K562 (cell line): ENCODE data around the gene GPD1L. TPM values are rescaled to one million over a fixed set of nuclear protein-coding genes. Genes with fewer than 3 reads are reported as not detected.

ENCODE experiments used
- ATAC-seq: fragments of 200-7000 bp; cut with Tn5 transposase; 3 replicates; pipeline ENCODE4 v1.9.1; 2020; ENCODE audit warnings: moderate library complexity
- BruUV-seq: library from RNA; stranded (reverse); fragments of 400-500 nt; replicated peaks from 2 replicates; lab custom pipeline; 2021; lab: Mats Ljungman, UMichigan
- CTCF ChIA-PET: fragments of 300-600 bp; formaldehyde crosslinking; extraction: SDS; loops from one replicate; lab custom pipeline; 2021; ENCODE audit warnings: low intra/inter-chr PET ratio; lab: Yijun Ruan, JAX
- POLR2A ChIA-PET: fragments of 300-600, 350-650 bp; sonication (Branson Sonifier 250); formaldehyde crosslinking; extraction: SDS; loops from one replicate; lab custom pipeline; 2021; ENCODE audit warnings: antibody characterized with exemption, inconsistent platforms; lab: Yijun Ruan, JAX
- DNase-seq, 4 experiments: peaks; one replicate each; pipeline versions ENCODE4 v3.0.0 to v3.0.0-alpha.2; 2011 to 2018; ENCODE audit warnings: low spot score in 3 of 4, mixed read lengths in 3 of 4; ENCODE audit errors: extremely low read depth in 1 of 4
- FAIRE-seq: peaks from 2 replicates; lab custom pipeline; 2011; peaks lifted over from hg19 to GRCh38; lab: Jason Lieb, UNC
- H2AFZ ChIP-seq: 2 replicates; pipeline ENCODE4 v1.6.0; 2011; ENCODE audit warnings: low read depth, low read length, control low read depth, inconsistent platforms
- H3K27ac ChIP-seq: fragments of 200-600 bp; 3 replicates; pipeline ENCODE4 v1.8.0; 2011; ENCODE audit warnings: low read depth, mild to moderate bottlenecking, control low read depth, inconsistent platforms, low read length, moderate library complexity, mixed read lengths; ENCODE audit errors: extremely low read depth
- H3K27me3 ChIP-seq, 2 experiments: fragments of 300-600 bp in 1 of 2; 2 replicates in 1 of 2; 3 replicates in 1 of 2; pipeline versions ENCODE4 v1.6.0 to v1.8.0; 2011; ENCODE audit warnings: inconsistent platforms in 2 of 2, low read length in 2 of 2, mild to moderate bottlenecking in 1 of 2, mixed read lengths in 1 of 2, moderate library complexity in 1 of 2; ENCODE audit not compliant: control insufficient read depth in 2 of 2, insufficient read depth in 2 of 2
- H3K36me3 ChIP-seq: fragments of 300-600 bp; 3 replicates; pipeline ENCODE4 v1.8.0; 2011; ENCODE audit warnings: mild to moderate bottlenecking, low read length, inconsistent platforms; ENCODE audit not compliant: control insufficient read depth, insufficient read depth
- H3K4me1 ChIP-seq, 2 experiments: fragments of 200-600 bp in 1 of 2; replicated peaks in 1 of 2; 2 replicates in 1 of 2; 3 replicates in 1 of 2; pipeline versions ENCODE4 v1.5.1 to v1.8.0; 2011; ENCODE audit warnings: inconsistent platforms in 2 of 2, low read length in 2 of 2, mild to moderate bottlenecking in 1 of 2, mixed read lengths in 1 of 2, moderate library complexity in 1 of 2; ENCODE audit not compliant: control insufficient read depth in 2 of 2, insufficient read depth in 2 of 2
- H3K4me2 ChIP-seq: 2 replicates; pipeline ENCODE4 v1.6.1; 2011; ENCODE audit warnings: low read length, control low read depth, inconsistent platforms, mixed read lengths; ENCODE audit not compliant: insufficient read depth
- H3K4me3 ChIP-seq: fragments of 200-600 bp; sonication (generic), shearing (Covaris generic); 2 replicates; pipeline ENCODE4 v1.5.1; 2016; ENCODE audit warnings: control low read depth, inconsistent platforms
- H3K79me2 ChIP-seq: fragments of 200-600 bp; 3 replicates; pipeline ENCODE4 v1.8.0; 2011; ENCODE audit warnings: low read length, inconsistent platforms; ENCODE audit not compliant: control insufficient read depth, insufficient read depth
- H3K9ac ChIP-seq, 2 experiments: 2 replicates each; pipeline versions ENCODE4 v1.6.0 to v1.6.1; 2011; ENCODE audit warnings: low read depth in 2 of 2, low read length in 2 of 2, control low read depth in 1 of 2, inconsistent platforms in 1 of 2, mild to moderate bottlenecking in 1 of 2, mixed read lengths in 1 of 2; ENCODE audit not compliant: insufficient read depth in 1 of 2
- H3K9me1 ChIP-seq: one replicate; pipeline ENCODE4 v1.6.0; 2011; ENCODE audit warnings: inconsistent platforms, mild to moderate bottlenecking, low read length, moderate library complexity; ENCODE audit not compliant: control insufficient read depth, insufficient read depth
- H3K9me3 ChIP-seq: replicated peaks from 2 replicates; pipeline ENCODE4 v1.5.1; 2011; ENCODE audit warnings: low read depth, low read length, inconsistent platforms; ENCODE audit not compliant: control insufficient read depth, insufficient read depth
- H4K20me1 ChIP-seq: replicated peaks from 2 replicates; pipeline ENCODE4 v1.6.1; 2011; ENCODE audit warnings: low read length, inconsistent platforms, mixed read lengths; ENCODE audit not compliant: control insufficient read depth, insufficient read depth
- ERF ChIP-seq: fragments of 450-650 bp; formaldehyde crosslinking; IDR thresholded peaks from 2 replicates; pipeline ENCODE4 v1.4.0; 2020; ENCODE audit warnings: mild to moderate bottlenecking, mixed read lengths
- MXD1 ChIP-seq: fragments of 250-450 bp; sonication (Bioruptor Pico); IDR thresholded peaks from 2 replicates; pipeline ENCODE4 v1.8.0; 2021; ENCODE audit warnings: borderline replicate concordance, mild to moderate bottlenecking, moderate library complexity; ENCODE audit not compliant: poor library complexity, severe bottlenecking
- MXI1 ChIP-seq: IDR thresholded peaks from 2 replicates; pipeline ENCODE4 v1.6.1; 2011; ENCODE audit warnings: low read depth, mild to moderate bottlenecking, improper control_type of control experiment, low read length
- PML ChIP-seq: IDR thresholded peaks from 2 replicates; pipeline ENCODE4 v1.6.1; 2012; ENCODE audit warnings: low read length, inconsistent platforms
- PRDM10 ChIP-seq: fragments of 450-650 bp; IDR thresholded peaks from 2 replicates; pipeline ENCODE4 v1.6.1; 2018; ENCODE audit not compliant: partially characterized antibody
- RCOR1 ChIP-seq, 2 experiments: IDR thresholded peaks; 2 replicates each; pipeline ENCODE4 v1.6.1; 2012; ENCODE audit warnings: low read depth in 2 of 2, low read length in 2 of 2, borderline replicate concordance in 1 of 2, improper control_type of control experiment in 1 of 2
- TAF7 ChIP-seq: fragments of 450-650 bp; IDR thresholded peaks from 2 replicates; pipeline ENCODE4 v1.6.1; 2016; ENCODE audit warnings: missing genetic modification characterization, missing compliant biosample characterization
- ZNF408 ChIP-seq: fragments of 250-450 bp; sonication (Bioruptor Pico); IDR thresholded peaks from 2 replicates; pipeline ENCODE4 v1.4.0; 2020; ENCODE audit warnings: low read depth, mild to moderate bottlenecking, moderate library complexity
- ZNF707 ChIP-seq: fragments of 250-450 bp; sonication (Bioruptor Pico); conservative IDR thresholded peaks from 2 replicates; pipeline ENCODE4 v1.8.0; 2022; ENCODE audit warnings: inconsistent platforms, mild to moderate bottlenecking, moderate library complexity
- ZSCAN32 ChIP-seq: fragments of 450-650 bp; formaldehyde crosslinking; IDR thresholded peaks from 2 replicates; pipeline ENCODE4 v1.4.0; 2020; ENCODE audit warnings: mild to moderate bottlenecking, moderate library complexity
- WGBS: fragments of 100-300 bp; shearing (Covaris generic); methylation state at CpG from one replicate; pipeline ENCODE4 v1.1.6; 2016; ENCODE audit warnings: low coverage, mixed read lengths; ENCODE audit not compliant: insufficient coverage; ENCODE audit errors: missing lambda C conversion rate; 5-methylcytosine and 5-hydroxymethylcytosine counted together
- in situ Hi-C: fragments of 300-500 bp; cut with MboI; formaldehyde crosslinking; loops from 4 replicates; pipeline ENCODE4 v1.15.0; 2018; ENCODE audit warnings: inconsistent platforms, mixed read lengths
- intact Hi-C: fragments of 100-400 bp; cut with micrococcal nuclease; formaldehyde crosslinking; loops from 2 replicates; pipeline ENCODE4 v1.14.2; 2022
- polyA plus RNA-seq, 8 experiments: library from polyadenylated mRNA; depleted of rRNA in 4 of 8; stranded (reverse) in 5 of 8; unstranded in 3 of 8; fragments of >200 nt; fragmentation: Nextera tagmentation in 2 of 8; fragmentation: Illumina TruSeq in 1 of 8; extraction: Ambion mirVana in 2 of 8; extraction: Trizol in 1 of 8; gene quantifications; 2 replicates each; pipeline versions ENCODE4 v1.2.1 to v1.2.3, GENCODE V29; 2011 to 2014; ENCODE audit warnings: inconsistent platforms in 1 of 8, missing spikeins in 1 of 8
- total RNA-seq, 7 experiments: library from RNA; depleted of rRNA in 6 of 7; stranded (reverse); fragments of >200 nt in 6 of 7; fragmentation: Illumina TruSeq in 2 of 7; extraction: Trizol in 2 of 7; gene quantifications; 2 replicates each; pipeline versions ENCODE4 v1.2.1 to v1.2.3, GENCODE V29; 2011 to 2021; ENCODE audit warnings: low replicate concordance in 1 of 7

Gene GPD1L
- total and polyA plus RNA-seq, 9 of the 15 experiments (the other 6 are each of a cell fraction or from before 2014, with no cell fraction given) = 1.6 to 17.3 (median 12.3) TPM

- no peak for ATAC-seq
- POLR2A ChIA-PET = interaction anchor here (1.1 kb wide), 1 partner anchor 12 kb away, joined by 3 read pairs; no protein-coding TSS in a partner anchor
- Histone ChIP-seq H3K9me3 (no peaks in the 10 kb centered on the region), H3K4me1 (no peaks in the 10 kb centered on the region), H3K9me1 (no peaks in the 10 kb centered on the region), H3K4me3 (no peak overlapping the region), H3K27ac (no peak overlapping the region), H2AFZ (no peak overlapping the region), H3K36me3 (no peaks in the 10 kb centered on the region), H3K27me3 (0 out of 5 replicates have a peak, but pooled peaks cover 0 to 4% of the 10 kb centered on the region in 2 experiments), H3K79me2 (no peaks in the 10 kb centered on the region), H3K9ac (no peak overlapping the region), H3K4me2 (no peak overlapping the region), H4K20me1 (peaks cover 4% of the 10 kb centered on the region)
- intact Hi-C loops (no loop called here), in situ Hi-C loops (no loop called here)
- TF ChIP-seq ZNF707 (CRISPR knock-in tag) (no peak), ERF (CRISPR knock-in tag) (no peak), ZSCAN32 (CRISPR knock-in tag) (no peak), MXI1 (no peak)
- CTCF ChIA-PET = no interaction called here
- no TSS peak for BruUV-seq
- 46% methylated on average over 2 of the region's 2 CpGs for WGBS
- FAIRE-seq = no peak
- no peak for DNase-seq
Measured at GRCh38 chr3:32125012-32125411, 18.6 kb downstream of the GPD1L start.

GRCh38 chr3:32126305-32127015 is 20.0 kb downstream of the GPD1L start:
- no TSS peak for BruUV-seq
- in situ Hi-C loops = no loop called here
- Histone ChIP-seq H3K9ac (no peak overlapping the region), H3K27me3 (no peaks in the 10 kb centered on the region), H3K9me3 (no peaks in the 10 kb centered on the region), H3K36me3 (no peaks in the 10 kb centered on the region), H3K4me3 (no peak overlapping the region), H3K4me1 (no peaks in the 10 kb centered on the region), H3K79me2 (no peaks in the 10 kb centered on the region), H3K9me1 (no peaks in the 10 kb centered on the region), H3K27ac (no peak overlapping the region), H3K4me2 (no peak overlapping the region), H4K20me1 (peaks cover 4% of the 10 kb centered on the region), H2AFZ (no peak overlapping the region)
- DNase-seq (no peak), FAIRE-seq (no peak), ATAC-seq (no peak)
- WGBS = 10% methylated on average over 4 of the region's 4 CpGs
- CTCF ChIA-PET = no interaction called here
- POLR2A ChIA-PET = no interaction called here
- intact Hi-C loops = no loop called here
- TF ChIP-seq MXD1 (CRISPR knock-in tag) (no peak), RCOR1 (IDR thresholded peaks at IDR 0.05; ENCODE audit: borderline replicate concordance in 1 of 2, low read depth in 2 of 2, low read length in 2 of 2) (no peak), TAF7 (tag) (no peak), PRDM10 (no peak), PML (no peak), ZNF408 (no peak)
